ENCODE data around the gene ATL1. TPM values are rescaled to one million over a fixed set of nuclear protein-coding genes. Genes with fewer than 3 reads are reported as not detected.

The ATL1 gene
- total and polyA plus RNA-seq, 2 of the 8 experiments (the other 6 are each of a cell fraction or from before 2014, with no cell fraction given): 4.0 to 5.9 TPM

DNA sequence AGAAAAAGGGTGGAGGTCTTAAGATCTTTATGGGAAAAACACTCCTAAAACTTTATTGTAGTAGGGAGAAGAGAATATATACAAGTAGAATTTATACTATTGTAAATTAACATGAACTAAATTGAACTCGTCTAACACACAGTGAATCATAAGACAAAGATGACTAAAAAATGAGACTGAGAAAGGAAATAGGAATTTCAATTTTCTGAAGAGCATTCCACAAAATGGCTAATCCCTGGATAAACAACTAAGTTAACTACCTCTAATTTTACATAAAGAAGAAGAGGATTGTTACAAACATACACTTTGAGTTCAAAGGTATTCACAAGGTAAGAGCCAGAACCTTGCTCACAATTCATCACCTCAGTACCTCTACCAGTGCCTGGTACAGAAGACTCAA lies 29.6 kb upstream of the ATL1 start (continued):
- no peak for TF ChIP-seq BCL11A (IDR thresholded peaks at IDR 0.05; ENCODE audit: low read depth in 2 of 2, low read length in 2 of 2)
- TF ChIP-seq CBX5 (IDR thresholded peaks at IDR 0.05; ENCODE audit: low read depth, low read length): no peak
- TF ChIP-seq SP4 (IDR thresholded peaks at IDR 0.05; ENCODE audit: low read length): no peak
- TF ChIP-seq JUN (IDR thresholded peaks at IDR 0.05; ENCODE audit: low read depth, low read length): no peak
- no peak for TF ChIP-seq KDM5A (IDR thresholded peaks at IDR 0.05; ENCODE audit: low read length)
- TF ChIP-seq, protein P1, sequence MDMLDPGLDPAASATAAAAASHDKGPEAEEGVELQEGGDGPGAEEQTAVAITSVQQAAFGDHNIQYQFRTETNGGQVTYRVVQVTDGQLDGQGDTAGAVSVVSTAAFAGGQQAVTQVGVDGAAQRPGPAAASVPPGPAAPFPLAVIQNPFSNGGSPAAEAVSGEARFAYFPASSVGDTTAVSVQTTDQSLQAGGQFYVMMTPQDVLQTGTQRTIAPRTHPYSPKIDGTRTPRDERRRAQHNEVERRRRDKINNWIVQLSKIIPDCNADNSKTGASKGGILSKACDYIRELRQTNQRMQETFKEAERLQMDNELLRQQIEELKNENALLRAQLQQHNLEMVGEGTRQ (IDR thresholded peaks at IDR 0.05; ENCODE audit: low read length): no peak
- TF ChIP-seq SRF (IDR thresholded peaks at IDR 0.05; ENCODE audit: low read depth, low read length): no peak

All from H1 (cell line).